ENCODE measurements around the gene SYNPO2. TPM values are rescaled to one million over a fixed set of nuclear protein-coding genes. Genes with fewer than 3 reads are reported as not detected.

SYNPO2 gene
- 0.09 TPM in 2 replicates for total RNA-seq (ENCODE audit: low replicate concordance)

GRCh38 chr4:118888666-118889311 is at the start of gene SYNPO2:
Gene SYNPO2, plus strand, starts transcription at chr4:118888854. Its CDS starts 183 bp downstream, at chr4:118889037.
- TF ChIP-seq EZH2 (IDR thresholded peaks at IDR 0.05) (peak; percentile 49), EZH2phosphoT487 (IDR thresholded peaks at IDR 0.05) (no peak), CTCF (IDR thresholded peaks at IDR 0.05) (no peak)
- no peak within 1 kb of the TSS for H3K27ac ChIP-seq
- Mint-ChIP-seq H3K9me3 (no peaks in the 10 kb centered on the region), H3K4me1 (peaks cover 8% of the 10 kb centered on the region), H3K36me3 (no peaks in the 10 kb centered on the region), H3K27me3 (ENCODE audit: insufficient read depth, low read depth) (peaks cover 17% of the 10 kb centered on the region), H3K27ac (no peak within 1 kb of the TSS), H3K4me3 (peak within 1 kb of the TSS; percentile 87)
- peaks cover 2% of the 10 kb centered on the region for H3K4me1 ChIP-seq
- H3K79me2 ChIP-seq (ENCODE audit: low read depth), result no peaks in the 10 kb centered on the region
- H3K4me2 ChIP-seq, result peak within 1 kb of the TSS; percentile 89
- H3K36me3 ChIP-seq, result no peaks in the 10 kb centered on the region
- peak within 1 kb of the TSS; percentile 51 for H3K4me3 ChIP-seq
- peak; percentile 89 for DNase-seq (ENCODE audit: low spot score)
- peaks cover 9% of the 10 kb centered on the region for H3F3A ChIP-seq (ENCODE audit: low read depth)
- peak within 1 kb of the TSS; percentile 97 for H2AFZ ChIP-seq (replicated peaks)
- peaks cover 22% of the 10 kb centered on the region for H3K27me3 ChIP-seq
- no peaks in the 10 kb centered on the region for H4K20me1 ChIP-seq (ENCODE audit: low read depth)
- no peak within 1 kb of the TSS for H3K9ac ChIP-seq
- no peaks in the 10 kb centered on the region for H3K9me3 ChIP-seq (ENCODE audit: low read depth)

- TF ChIP-seq EZH2phosphoT487 (IDR thresholded peaks at IDR 0.05) (no peak), CTCF (IDR thresholded peaks at IDR 0.05) (no peak), EZH2 (IDR thresholded peaks at IDR 0.05) (no peak)
- DNase-seq (ENCODE audit: low spot score), result no peak
- H3K27ac ChIP-seq, result no peak overlapping the region
- Mint-ChIP-seq H3K27ac (no peak overlapping the region), H3K4me1 (peaks cover 10% of the 10 kb centered on the region), H3K36me3 (no peaks in the 10 kb centered on the region), H3K4me3 (no peak overlapping the region), H3K9me3 (no peaks in the 10 kb centered on the region), H3K27me3 (ENCODE audit: insufficient read depth, low read depth) (peaks cover 8% of the 10 kb centered on the region)
- no peaks in the 10 kb centered on the region for H3K79me2 ChIP-seq (ENCODE audit: low read depth)
- H4K20me1 ChIP-seq (ENCODE audit: low read depth), result no peaks in the 10 kb centered on the region
- no peaks in the 10 kb centered on the region for H3K36me3 ChIP-seq
- H2AFZ ChIP-seq (replicated peaks), result no peak overlapping the region
- no peaks in the 10 kb centered on the region for H3K9me3 ChIP-seq (ENCODE audit: low read depth)
- H3F3A ChIP-seq (ENCODE audit: low read depth), result peaks cover 7% of the 10 kb centered on the region
- H3K4me2 ChIP-seq, result no peak overlapping the region
- H3K27me3 ChIP-seq, result no peaks in the 10 kb centered on the region
- no peak overlapping the region for H3K4me3 ChIP-seq
- no peak overlapping the region for H3K9ac ChIP-seq
- H3K4me1 ChIP-seq, result no peaks in the 10 kb centered on the region
Observed at GRCh38 chr4:118839221-118839927, 49.3 kb upstream of the SYNPO2 start.

GRCh38 chr4:118842055-118842454 is 46.6 kb upstream of the SYNPO2 start:
- no peak overlapping the region for H3K4me3 ChIP-seq
- no peak overlapping the region for H2AFZ ChIP-seq (replicated peaks)
- no peak for TF ChIP-seq EZH2 (IDR thresholded peaks at IDR 0.05)
- TF ChIP-seq EZH2phosphoT487 (IDR thresholded peaks at IDR 0.05), result no peak
- no peak for TF ChIP-seq CTCF (IDR thresholded peaks at IDR 0.05)
- no peaks in the 10 kb centered on the region for H3K9me3 Mint-ChIP-seq
- no peak overlapping the region for H3K4me3 Mint-ChIP-seq
- H3K36me3 Mint-ChIP-seq, result no peaks in the 10 kb centered on the region
- no peaks in the 10 kb centered on the region for H3F3A ChIP-seq (ENCODE audit: low read depth)
- no peak overlapping the region for H3K27ac ChIP-seq
- no peaks in the 10 kb centered on the region for H3K27me3 Mint-ChIP-seq (ENCODE audit: insufficient read depth, low read depth)
- no peak overlapping the region for H3K27ac Mint-ChIP-seq
- H3K79me2 ChIP-seq (ENCODE audit: low read depth), result no peaks in the 10 kb centered on the region
- H3K27me3 ChIP-seq, result no peaks in the 10 kb centered on the region
- H3K9me3 ChIP-seq (ENCODE audit: low read depth), result no peaks in the 10 kb centered on the region
- no peak overlapping the region for H3K4me2 ChIP-seq
- no peak overlapping the region for H3K9ac ChIP-seq
- H3K4me1 ChIP-seq, result no peaks in the 10 kb centered on the region
- H3K36me3 ChIP-seq, result no peaks in the 10 kb centered on the region
- H4K20me1 ChIP-seq (ENCODE audit: low read depth), result no peaks in the 10 kb centered on the region
- no peak for DNase-seq (ENCODE audit: low spot score)
- no peaks in the 10 kb centered on the region for H3K4me1 Mint-ChIP-seq
